B cell (primary cell): ENCODE data around the gene PKIG. TPM values are rescaled to one million over a fixed set of nuclear protein-coding genes. Genes with fewer than 3 reads are reported as not detected.

Experiments
- ATAC-seq: fragments of 200-7000 bp; cut with Tn5 transposase; one replicate; pipeline ENCODE4 v1.10.0; 2021; ENCODE audit warnings: low read depth, mild to moderate bottlenecking, moderate number of reproducible peaks, moderate library complexity
- CTCF ChIA-PET: fragments of 350-600 bp; sonication (Branson Sonifier 250); formaldehyde crosslinking; loops from one replicate; lab custom pipeline; 2021; ENCODE audit warnings: antibody characterized with exemption, inconsistent platforms; lab: Charles Lee
- POLR2A ChIA-PET: fragments of 350-600 bp; sonication (Branson Sonifier 250); formaldehyde crosslinking; loops from one replicate; lab custom pipeline; 2021; ENCODE audit warnings: antibody characterized with exemption; lab: Charles Lee
- DNase-seq: peaks from one replicate; pipeline ENCODE4 v3.0.0; 2013
- H2AFZ ChIP-seq: 2 replicates; pipeline ENCODE4 v1.6.1; 2012; ENCODE audit warnings: mild to moderate bottlenecking, low read depth, low read length; ENCODE audit not compliant: insufficient read depth, poor library complexity, severe bottlenecking
- H3K27ac ChIP-seq, 2 donors: 1 replicate in 1 of 2; 2 replicates in 1 of 2; pipeline ENCODE4 v1.5.1; 2012 to 2013; ENCODE audit warnings: low read length in 2 of 2, mild to moderate bottlenecking in 2 of 2, moderate library complexity in 1 of 2
- H3K27me3 ChIP-seq, 4 experiments: fragments of 200-600 bp in 1 of 4; sonication (generic) in 1 of 4; replicated peaks in 1 of 4; 1 replicate in 2 of 4; 2 replicates in 2 of 4; pipeline versions ENCODE4 v1.6.1 to v1.7.0; 2013 to 2016; ENCODE audit warnings: low read length in 3 of 4, mild to moderate bottlenecking in 2 of 4, mixed read lengths in 1 of 4, moderate library complexity in 1 of 4; ENCODE audit not compliant: insufficient read depth in 4 of 4, control insufficient read depth in 3 of 4; ENCODE audit errors: control extremely low read depth in 1 of 4
- H3K36me3 ChIP-seq, 2 experiments: replicated peaks in 1 of 2; 1 replicate in 1 of 2; 2 replicates in 1 of 2; pipeline versions ENCODE4 v1.6.1 to v1.7.1; 2013; ENCODE audit warnings: low read length in 1 of 2; ENCODE audit not compliant: insufficient read depth in 2 of 2, control insufficient read depth in 1 of 2; ENCODE audit errors: control extremely low read depth in 1 of 2, extremely low read depth in 1 of 2
- H3K4me1 ChIP-seq, 2 donors: fragments of 200-600 bp in 1 of 2; sonication (generic) in 1 of 2; 1 replicate in 1 of 2; 2 replicates in 1 of 2; pipeline versions ENCODE4 v1.5.1 to v1.6.1; 2013 to 2017; ENCODE audit warnings: low read length in 2 of 2; ENCODE audit not compliant: control insufficient read depth in 2 of 2, insufficient read depth in 2 of 2
- H3K4me2 ChIP-seq: replicated peaks from 2 replicates; pipeline ENCODE3; 2012; ENCODE audit warnings: mild to moderate bottlenecking, low read depth, low read length; ENCODE audit not compliant: poor library complexity, severe bottlenecking
- H3K4me3 ChIP-seq, 5 experiments: fragments of 200-600 bp in 1 of 5; sonication (generic) in 1 of 5; 1 replicate in 3 of 5; 2 replicates in 2 of 5; pipeline versions ENCODE4 v1.5.1 to v1.7.0; 2011 to 2016; ENCODE audit warnings: low read length in 4 of 5, mild to moderate bottlenecking in 4 of 5, low read depth in 2 of 5, control low read depth in 1 of 5, moderate library complexity in 1 of 5; ENCODE audit not compliant: insufficient read depth in 1 of 5; ENCODE audit errors: control extremely low read depth in 1 of 5, extremely low read depth in 1 of 5
- H3K79me2 ChIP-seq: fragments of 200-600 bp; sonication (generic); one replicate; pipeline ENCODE4 v1.6.0; 2016; ENCODE audit warnings: low read length; ENCODE audit not compliant: control insufficient read depth, insufficient read depth
- H3K9ac ChIP-seq: fragments of 200-600 bp; sonication (generic); 2 replicates; pipeline ENCODE4 v1.6.1; 2017; ENCODE audit warnings: mild to moderate bottlenecking, low read length, moderate library complexity
- H3K9me3 ChIP-seq, 3 donors: one replicate each; pipeline versions ENCODE4 v1.6.1 to v1.7.1; 2013; ENCODE audit warnings: low read length in 2 of 3; ENCODE audit not compliant: control insufficient read depth in 2 of 3, insufficient read depth in 1 of 3; ENCODE audit errors: control extremely low read depth in 1 of 3
- H4K20me1 ChIP-seq: 2 replicates; pipeline ENCODE4 v1.6.0; 2012; ENCODE audit warnings: mild to moderate bottlenecking, low read length; ENCODE audit not compliant: insufficient read depth, control insufficient read depth, poor library complexity, severe bottlenecking
- H3K27ac Mint-ChIP-seq: one replicate; pipeline ENCODE4 v1.8.0; 2021; ENCODE audit warnings: mixed read lengths
- H3K27me3 Mint-ChIP-seq: one replicate; pipeline ENCODE4 v1.8.0; 2021; ENCODE audit warnings: mixed read lengths
- H3K4me1 Mint-ChIP-seq: one replicate; pipeline ENCODE4 v1.8.0; 2021; ENCODE audit warnings: mixed read lengths
- H3K4me3 Mint-ChIP-seq: one replicate; pipeline ENCODE4 v1.8.0; 2021; ENCODE audit warnings: mixed read lengths
- H3K9me3 Mint-ChIP-seq: one replicate; pipeline ENCODE4 v1.8.0; 2022; ENCODE audit warnings: mixed read lengths; ENCODE audit not compliant: insufficient read depth
- EZH2 ChIP-seq: IDR thresholded peaks from 2 replicates; pipeline ENCODE4 v1.6.1; 2012; ENCODE audit warnings: borderline replicate concordance, low read depth, mild to moderate bottlenecking, moderate library complexity, low read length; ENCODE audit not compliant: insufficient read depth, poor library complexity, severe bottlenecking
- WGBS: methylation state at CpG from one replicate; pipeline ENCODE4 v1.1.5; 2013; ENCODE audit warnings: missing lambda C conversion rate; ENCODE audit not compliant: insufficient coverage; 5-methylcytosine and 5-hydroxymethylcytosine counted together
- intact Hi-C: fragments of 100-400 bp; cut with micrococcal nuclease; formaldehyde crosslinking; loops from one replicate; pipeline ENCODE4 v1.10.0; 2022
- polyA plus RNA-seq: library from polyadenylated mRNA; depleted of rRNA; stranded (reverse); fragments of >200 nt; gene quantifications from 2 replicates; pipeline ENCODE4 v1.2.3, GENCODE V29; 2012
- total RNA-seq, 2 donors: library from RNA; stranded (reverse); fragments of 120-200 nt in 1 of 2; gene quantifications; 1 replicate in 1 of 2; 2 replicates in 1 of 2; pipeline versions ENCODE4 v1.2.3 to v1.2.4, GENCODE V29; 2013 to 2022
- TF ChIP-seq, protein P1 (sequence below): fragments of 200-600 bp; IDR thresholded peaks from one replicate; pipeline ENCODE4 v1.8.0; 2022; ENCODE audit warnings: antibody characterized with exemption, mild to moderate bottlenecking

Gene PKIG
- total and polyA plus RNA-seq, 2 donors (not counting 1 experiment from before 2014, with no cell fraction given), result 128 to 168 TPM

DNA sequence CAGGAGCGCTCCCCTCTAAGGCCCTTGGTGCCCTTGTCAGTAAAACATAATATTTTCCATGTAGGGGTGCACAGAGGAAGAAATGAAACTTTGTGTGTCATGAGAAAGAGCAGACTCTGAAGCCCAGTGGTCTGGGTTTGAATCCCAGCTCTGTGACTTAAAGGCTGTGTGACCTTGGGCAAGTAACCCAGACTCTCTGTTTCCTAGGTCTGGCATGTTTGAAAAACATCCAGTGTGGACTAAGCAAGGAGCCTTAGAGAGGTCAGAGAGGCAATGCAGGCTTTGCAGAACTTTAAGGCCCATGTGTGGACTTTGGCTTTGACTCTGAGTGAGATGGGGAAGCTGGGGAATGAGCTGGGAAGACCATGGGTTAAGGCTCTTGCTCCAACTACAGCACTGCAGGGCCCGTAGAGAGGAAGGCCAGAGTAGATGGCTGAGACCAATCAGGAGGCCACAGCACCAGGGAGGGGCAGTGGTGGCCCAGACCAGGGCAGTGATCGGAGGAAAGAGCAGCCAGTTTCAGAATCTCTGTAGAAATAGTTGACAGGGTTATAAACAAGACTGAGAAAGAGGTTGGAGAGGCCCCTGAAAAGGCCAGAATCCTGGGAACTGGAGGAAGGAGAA, 50.9 kb downstream of the PKIG start:
- no peaks in the 10 kb centered on the region for H3K79me2 ChIP-seq
- no peak overlapping the region for H3K4me3 ChIP-seq
- H3K4me3 Mint-ChIP-seq, result no peak overlapping the region
- H3K27me3 ChIP-seq, result no peaks in the 10 kb centered on the region
- ChIA-PET CTCF (interaction anchor here (1.0 to 2.0 kb wide), 3 partner anchors 23 to 57 kb away, joined by 3 to 14 read pairs (median 6); no protein-coding TSS in a partner anchor), POLR2A (no interaction called here)
- H3K9me3 Mint-ChIP-seq, result no peaks in the 10 kb centered on the region
- no peaks in the 10 kb centered on the region for H3K27me3 Mint-ChIP-seq
- H3K9me3 ChIP-seq, result peaks cover 0 to 3% (median 0%) of the 10 kb centered on the region in 3 donors
- no peaks in the 10 kb centered on the region for H4K20me1 ChIP-seq
- no peak overlapping the region for H3K4me2 ChIP-seq
- no peak overlapping the region for H3K9ac ChIP-seq
- no peak overlapping the region for H3K27ac ChIP-seq
- TF ChIP-seq, protein P1, sequence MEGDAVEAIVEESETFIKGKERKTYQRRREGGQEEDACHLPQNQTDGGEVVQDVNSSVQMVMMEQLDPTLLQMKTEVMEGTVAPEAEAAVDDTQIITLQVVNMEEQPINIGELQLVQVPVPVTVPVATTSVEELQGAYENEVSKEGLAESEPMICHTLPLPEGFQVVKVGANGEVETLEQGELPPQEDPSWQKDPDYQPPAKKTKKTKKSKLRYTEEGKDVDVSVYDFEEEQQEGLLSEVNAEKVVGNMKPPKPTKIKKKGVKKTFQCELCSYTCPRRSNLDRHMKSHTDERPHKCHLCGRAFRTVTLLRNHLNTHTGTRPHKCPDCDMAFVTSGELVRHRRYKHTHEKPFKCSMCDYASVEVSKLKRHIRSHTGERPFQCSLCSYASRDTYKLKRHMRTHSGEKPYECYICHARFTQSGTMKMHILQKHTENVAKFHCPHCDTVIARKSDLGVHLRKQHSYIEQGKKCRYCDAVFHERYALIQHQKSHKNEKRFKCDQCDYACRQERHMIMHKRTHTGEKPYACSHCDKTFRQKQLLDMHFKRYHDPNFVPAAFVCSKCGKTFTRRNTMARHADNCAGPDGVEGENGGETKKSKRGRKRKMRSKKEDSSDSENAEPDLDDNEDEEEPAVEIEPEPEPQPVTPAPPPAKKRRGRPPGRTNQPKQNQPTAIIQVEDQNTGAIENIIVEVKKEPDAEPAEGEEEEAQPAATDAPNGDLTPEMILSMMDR, result no peak
- no peak for TF ChIP-seq EZH2
- H3K4me1 Mint-ChIP-seq, result peaks cover 3% of the 10 kb centered on the region
- 100% methylated on average over 2 of the region's 3 CpGs for WGBS
- H3K36me3 ChIP-seq, result no peaks in the 10 kb centered on the region
- ATAC-seq, result no peak
- intact Hi-C loops, result no loop called here
- H3K27ac Mint-ChIP-seq, result no peak overlapping the region
- no peaks in the 10 kb centered on the region for H3K4me1 ChIP-seq
- no peak for DNase-seq
- H2AFZ ChIP-seq, result no peak overlapping the region

DNA sequence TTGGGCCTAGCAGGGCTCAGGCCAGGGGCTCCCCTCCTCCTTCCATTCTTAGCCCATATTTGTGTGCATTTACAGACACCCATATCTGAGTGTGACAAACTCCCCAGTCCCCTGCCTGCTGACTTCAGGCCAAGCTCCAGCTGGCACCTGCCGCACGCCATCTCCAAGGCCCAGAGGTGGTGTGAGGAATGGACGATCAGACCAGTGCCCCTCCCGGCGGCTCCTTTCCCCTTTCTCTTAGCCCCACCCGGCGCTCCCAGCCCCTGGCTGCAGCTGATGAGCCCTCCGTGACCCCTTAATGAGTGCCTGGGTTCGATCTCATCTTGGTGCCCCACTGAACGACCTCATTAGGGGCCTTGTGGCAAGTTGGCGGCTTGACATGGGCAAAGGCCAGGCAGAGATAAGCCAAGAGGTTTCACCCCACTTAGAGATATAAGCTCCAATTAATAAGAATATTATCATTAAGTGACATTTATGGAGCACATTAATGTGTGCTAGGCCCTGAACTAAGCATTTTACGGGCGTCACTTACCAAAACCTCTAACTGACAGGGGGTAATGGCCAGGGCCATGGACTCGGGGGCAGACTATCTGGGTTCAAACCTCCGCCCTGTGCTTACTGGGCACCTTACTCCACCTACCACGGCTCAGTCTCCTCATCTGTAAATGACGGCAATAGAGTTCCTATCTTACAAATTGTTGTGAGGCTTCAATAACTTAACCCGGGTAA, 51.7 kb downstream of the PKIG start:
- no peaks in the 10 kb centered on the region for H3K27me3 ChIP-seq
- H3K4me1 ChIP-seq, result no peaks in the 10 kb centered on the region
- H3K27ac Mint-ChIP-seq, result no peak overlapping the region
- H3K9me3 Mint-ChIP-seq, result no peaks in the 10 kb centered on the region
- ChIA-PET POLR2A (no interaction called here), CTCF (interaction anchor here (1.9 to 2.0 kb wide), 2 partner anchors 24 to 58 kb away, joined by 6 to 14 read pairs; no protein-coding TSS in a partner anchor)
- peaks cover 0 to 3% (median 0%) of the 10 kb centered on the region in 3 donors for H3K9me3 ChIP-seq
- no peak overlapping the region for H2AFZ ChIP-seq
- TF ChIP-seq, protein P1, result no peak
- TF ChIP-seq EZH2, result no peak
- no peak overlapping the region for H3K27ac ChIP-seq
- H4K20me1 ChIP-seq, result no peaks in the 10 kb centered on the region
- DNase-seq (no peak), ATAC-seq (no peak)
- WGBS, result 90% methylated on average over 11 of the region's 18 CpGs
- H3K36me3 ChIP-seq, result no peaks in the 10 kb centered on the region
- no peaks in the 10 kb centered on the region for H3K79me2 ChIP-seq
- no peak overlapping the region for H3K4me3 Mint-ChIP-seq
- no peak overlapping the region for H3K9ac ChIP-seq
- intact Hi-C loops, result no loop called here
- H3K4me1 Mint-ChIP-seq, result peaks cover 3% of the 10 kb centered on the region
- H3K27me3 Mint-ChIP-seq, result no peaks in the 10 kb centered on the region
- no peak overlapping the region for H3K4me3 ChIP-seq
- H3K4me2 ChIP-seq, result no peak overlapping the region
